Glutamatergic neuron (in vitro differentiated cells): Measurements from ENCODE around the gene NLRP1. TPM values are rescaled to one million over a fixed set of nuclear protein-coding genes. Genes with fewer than 3 reads are reported as not detected.

Experiments used
- DNase-seq: peaks from one replicate; pipeline ENCODE4 v3.0.0; 2022
- H3K27ac Mint-ChIP-seq: one replicate; pipeline ENCODE4 v1.8.0; 2020; ENCODE audit warnings: mild to moderate bottlenecking, mixed read lengths, inconsistent platforms; ENCODE audit not compliant: unreplicated experiment
- H3K27me3 Mint-ChIP-seq: one replicate; pipeline ENCODE4 v1.8.0; 2020; ENCODE audit warnings: mild to moderate bottlenecking, moderate library complexity, mixed read lengths, inconsistent platforms; ENCODE audit not compliant: unreplicated experiment
- H3K36me3 Mint-ChIP-seq: one replicate; pipeline ENCODE4 v1.8.0; 2020; ENCODE audit warnings: mild to moderate bottlenecking, mixed read lengths, inconsistent platforms; ENCODE audit not compliant: unreplicated experiment
- H3K4me1 Mint-ChIP-seq: one replicate; pipeline ENCODE4 v1.8.0; 2020; ENCODE audit warnings: mild to moderate bottlenecking, low read depth, mixed read lengths, inconsistent platforms; ENCODE audit not compliant: unreplicated experiment
- H3K4me3 Mint-ChIP-seq: one replicate; pipeline ENCODE4 v1.8.0; 2020; ENCODE audit warnings: mild to moderate bottlenecking, mixed read lengths, inconsistent platforms; ENCODE audit not compliant: unreplicated experiment
- H3K9me3 Mint-ChIP-seq: one replicate; pipeline ENCODE4 v1.8.0; 2020; ENCODE audit warnings: mild to moderate bottlenecking, moderate library complexity, mixed read lengths, inconsistent platforms; ENCODE audit not compliant: unreplicated experiment
- total RNA-seq: library from RNA; stranded (reverse); fragmentation: NEBNext Ultra II Directional; extraction: Animal tissue kit (Norgen Biotek cat#: 25700); gene quantifications from one replicate; pipeline ENCODE4 v1.2.1, GENCODE V29; 2021; ENCODE audit not compliant: unreplicated experiment
- TF ChIP-seq, protein P1 (sequence below): fragments of 200-600 bp; sonication (generic); IDR thresholded peaks from one replicate; pipeline ENCODE4 v1.5.0; 2021; ENCODE audit not compliant: partially characterized antibody, unreplicated experiment

Gene NLRP1
- total RNA-seq, 1 donor from 2014 or later, result 69.5 TPM

DNA sequence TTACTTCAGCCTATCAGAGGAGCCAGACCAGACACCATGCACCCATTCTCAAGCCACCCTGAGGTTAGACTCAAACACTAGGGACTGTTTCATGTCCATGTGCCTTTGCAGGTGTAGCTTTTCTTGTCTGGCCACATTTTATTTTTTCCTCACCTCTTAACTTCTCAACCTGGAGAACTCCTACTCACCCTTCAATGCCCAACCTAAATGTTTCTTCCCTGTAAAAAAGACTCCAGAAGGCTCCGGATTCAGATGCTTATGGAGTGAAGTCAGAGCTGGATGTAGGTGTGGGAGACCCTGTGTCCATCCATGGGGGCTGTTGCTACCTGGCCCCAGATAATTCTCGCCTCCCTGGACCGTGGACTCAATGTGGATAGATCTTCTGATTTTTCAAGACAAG is 44.0 kb upstream of the NLRP1 start:
- TF ChIP-seq, protein P1, sequence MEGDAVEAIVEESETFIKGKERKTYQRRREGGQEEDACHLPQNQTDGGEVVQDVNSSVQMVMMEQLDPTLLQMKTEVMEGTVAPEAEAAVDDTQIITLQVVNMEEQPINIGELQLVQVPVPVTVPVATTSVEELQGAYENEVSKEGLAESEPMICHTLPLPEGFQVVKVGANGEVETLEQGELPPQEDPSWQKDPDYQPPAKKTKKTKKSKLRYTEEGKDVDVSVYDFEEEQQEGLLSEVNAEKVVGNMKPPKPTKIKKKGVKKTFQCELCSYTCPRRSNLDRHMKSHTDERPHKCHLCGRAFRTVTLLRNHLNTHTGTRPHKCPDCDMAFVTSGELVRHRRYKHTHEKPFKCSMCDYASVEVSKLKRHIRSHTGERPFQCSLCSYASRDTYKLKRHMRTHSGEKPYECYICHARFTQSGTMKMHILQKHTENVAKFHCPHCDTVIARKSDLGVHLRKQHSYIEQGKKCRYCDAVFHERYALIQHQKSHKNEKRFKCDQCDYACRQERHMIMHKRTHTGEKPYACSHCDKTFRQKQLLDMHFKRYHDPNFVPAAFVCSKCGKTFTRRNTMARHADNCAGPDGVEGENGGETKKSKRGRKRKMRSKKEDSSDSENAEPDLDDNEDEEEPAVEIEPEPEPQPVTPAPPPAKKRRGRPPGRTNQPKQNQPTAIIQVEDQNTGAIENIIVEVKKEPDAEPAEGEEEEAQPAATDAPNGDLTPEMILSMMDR, result no peak
- Mint-ChIP-seq H3K36me3 (peaks cover 5% of the 10 kb centered on the region), H3K4me1 (peaks cover 33% of the 10 kb centered on the region)

GRCh38 chr17:5624211-5624610 is 39.9 kb upstream of the NLRP1 start:
- no peak for DNase-seq
- TF ChIP-seq, protein P1, result no peak
- H3K27ac Mint-ChIP-seq, result no peak overlapping the region
- H3K4me1 Mint-ChIP-seq, result peaks cover 3% of the 10 kb centered on the region
- H3K36me3 Mint-ChIP-seq, result no peaks in the 10 kb centered on the region
- H3K4me3 Mint-ChIP-seq, result no peak overlapping the region
- H3K27me3 Mint-ChIP-seq, result peaks cover 4% of the 10 kb centered on the region
- H3K9me3 Mint-ChIP-seq, result no peaks in the 10 kb centered on the region

More for the DNA sequence above, 44.0 kb upstream of the NLRP1 start:
- DNase-seq, result no peak
- H3K27ac Mint-ChIP-seq, result no peak overlapping the region
- H3K27me3 Mint-ChIP-seq, result peaks cover 2% of the 10 kb centered on the region
- H3K4me3 Mint-ChIP-seq, result no peak overlapping the region
- peaks cover 2% of the 10 kb centered on the region for H3K9me3 Mint-ChIP-seq

DNA sequence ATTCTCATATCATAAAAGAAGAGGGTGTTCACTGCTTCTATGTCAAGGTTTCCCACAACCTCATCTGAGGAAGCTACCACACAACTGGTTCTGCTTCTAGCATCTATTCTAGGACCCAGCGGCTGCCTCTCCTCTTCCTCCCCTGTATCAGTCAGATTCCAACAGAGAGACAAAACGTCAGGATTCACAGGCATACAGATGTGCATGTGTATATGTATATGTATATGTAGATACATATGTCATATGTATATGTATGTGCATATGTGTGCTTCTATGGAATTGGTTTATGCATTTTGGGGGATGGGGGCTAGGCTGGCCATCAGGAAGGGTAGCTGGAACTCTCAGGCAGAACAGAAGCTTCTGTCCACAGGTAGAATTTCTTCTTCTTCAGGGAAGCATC is 37.4 kb upstream of the NLRP1 start:
- Mint-ChIP-seq H3K36me3 (no peaks in the 10 kb centered on the region), H3K27me3 (peaks cover 4% of the 10 kb centered on the region), H3K4me3 (no peak overlapping the region), H3K27ac (no peak overlapping the region), H3K9me3 (no peaks in the 10 kb centered on the region), H3K4me1 (no peaks in the 10 kb centered on the region)
- no peak for DNase-seq
- TF ChIP-seq, protein P1, result no peak

DNA sequence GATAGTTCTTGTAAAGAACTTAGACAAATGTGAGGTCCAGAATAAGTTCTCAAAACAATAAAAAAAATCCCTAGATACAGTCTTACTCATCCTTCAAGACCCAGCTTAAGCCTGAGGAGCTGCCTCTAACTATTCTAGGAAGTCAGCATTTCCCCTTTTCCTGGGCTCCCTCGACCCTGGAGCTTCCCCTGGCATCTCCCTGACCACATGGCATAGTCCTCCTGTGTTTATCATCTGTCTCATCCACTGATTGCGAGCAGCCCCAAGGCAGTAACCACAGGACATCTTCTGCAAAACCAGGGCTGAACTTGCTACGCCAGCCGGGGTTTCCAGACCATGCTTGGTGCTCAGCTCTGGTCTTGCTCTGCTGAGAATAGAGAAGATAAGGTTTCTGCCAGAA is 36.7 kb upstream of the NLRP1 start:
- Mint-ChIP-seq H3K36me3 (no peaks in the 10 kb centered on the region), H3K4me1 (no peaks in the 10 kb centered on the region), H3K4me3 (no peak overlapping the region), H3K27ac (no peak overlapping the region), H3K9me3 (no peaks in the 10 kb centered on the region), H3K27me3 (peaks cover 1% of the 10 kb centered on the region)
- no peak for DNase-seq
- TF ChIP-seq, protein P1, result no peak

DNA sequence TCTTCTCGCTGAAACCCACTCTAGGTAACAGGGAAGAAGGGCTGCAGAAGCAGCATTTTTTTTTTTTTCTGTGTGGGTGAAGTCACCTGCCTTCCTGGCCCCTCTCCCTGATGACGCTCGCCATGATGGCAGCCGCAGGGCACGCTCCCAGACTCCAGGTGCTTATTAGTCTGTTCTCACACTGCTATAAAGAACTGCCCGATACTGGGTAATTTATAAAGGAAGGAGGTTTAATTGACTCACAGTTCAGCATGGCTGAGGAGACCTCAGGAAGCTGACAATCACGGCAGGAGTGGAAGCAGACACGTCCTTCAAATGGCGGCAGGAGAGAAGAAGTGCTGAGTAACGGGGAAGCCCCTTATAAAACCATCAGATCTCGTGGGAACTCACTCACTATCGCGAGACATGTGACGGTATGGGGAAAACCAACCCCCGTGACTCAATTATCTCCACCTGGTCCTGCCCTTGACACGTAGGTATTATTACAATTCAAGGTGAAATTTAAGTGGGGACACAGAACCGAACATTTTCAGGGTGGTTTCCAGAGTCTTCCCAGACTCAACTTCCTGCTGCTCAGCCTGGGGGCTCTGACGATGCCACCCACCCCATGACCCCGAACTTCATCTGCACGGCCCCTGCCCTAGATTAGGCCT is 34.9 kb upstream of the NLRP1 start:
- peaks cover 2% of the 10 kb centered on the region for H3K9me3 Mint-ChIP-seq
- no peak for DNase-seq
- H3K36me3 Mint-ChIP-seq, result no peaks in the 10 kb centered on the region
- H3K4me3 Mint-ChIP-seq, result no peak overlapping the region
- peaks cover 1% of the 10 kb centered on the region for H3K27me3 Mint-ChIP-seq
- no peaks in the 10 kb centered on the region for H3K4me1 Mint-ChIP-seq
- TF ChIP-seq, protein P1, result no peak
- H3K27ac Mint-ChIP-seq, result no peak overlapping the region
